GM23338 (cell line): ENCODE results near the gene NFIB. TPM values are rescaled to one million over a fixed set of nuclear protein-coding genes. Genes with fewer than 3 reads are reported as not detected.

Experiments used
- ATAC-seq: fragments of 200-7000 bp; cut with Tn5 transposase; 3 replicates; pipeline ENCODE4 v1.9.1; 2020
- DNase-seq: peaks from one replicate; pipeline ENCODE4 v3.0.0-alpha.2; 2015; ENCODE audit warnings: low spot score
- H2AFZ ChIP-seq: fragments of 200-600 bp; sonication (generic); 2 replicates; pipeline ENCODE4 v1.8.0; 2016; ENCODE audit warnings: antibody characterized with exemption, mild to moderate bottlenecking, moderate library complexity
- H3F3A ChIP-seq: fragments of 200-600 bp; sonication (generic); replicated peaks from 2 replicates; pipeline ENCODE4 v1.8.0; 2017; ENCODE audit warnings: antibody characterized with exemption, mixed run types, low read depth
- H3K27ac ChIP-seq: fragments of 200-600 bp; sonication (generic); 2 replicates; pipeline ENCODE4 v1.6.1; 2016; ENCODE audit warnings: low read depth
- H3K27me3 ChIP-seq: fragments of 200-600 bp; sonication (generic); 2 replicates; pipeline ENCODE4 v1.8.0; 2016; ENCODE audit warnings: mild to moderate bottlenecking, mixed run types, moderate library complexity; ENCODE audit not compliant: insufficient read depth
- H3K36me3 ChIP-seq: fragments of 200-600 bp; sonication (generic); 2 replicates; pipeline ENCODE4 v1.8.0; 2016; ENCODE audit warnings: mild to moderate bottlenecking; ENCODE audit not compliant: insufficient read depth
- H3K4me1 ChIP-seq: fragments of 200-600 bp; sonication (generic); 2 replicates; pipeline ENCODE4 v1.8.0; 2016; ENCODE audit warnings: mild to moderate bottlenecking, moderate library complexity; ENCODE audit not compliant: insufficient read depth
- H3K4me2 ChIP-seq: fragments of 200-600 bp; sonication (generic); 2 replicates; pipeline ENCODE4 v1.7.1; 2017; ENCODE audit warnings: mixed run types
- H3K4me3 ChIP-seq: fragments of 200-600 bp; sonication (generic); 2 replicates; pipeline ENCODE4 v1.6.1; 2016; ENCODE audit warnings: mixed run types
- H3K79me2 ChIP-seq: fragments of 200-600 bp; sonication (generic); replicated peaks from 2 replicates; pipeline ENCODE4 v1.8.0; 2017; ENCODE audit warnings: mild to moderate bottlenecking; ENCODE audit not compliant: insufficient read depth
- H3K9me2 ChIP-seq: fragments of 200-600 bp; sonication (generic); 2 replicates; pipeline ENCODE4 v1.8.0; 2017; ENCODE audit not compliant: insufficient read depth
- H4K20me1 ChIP-seq: fragments of 200-600 bp; sonication (generic); replicated peaks from 2 replicates; pipeline ENCODE4 v1.8.0; 2017; ENCODE audit warnings: mild to moderate bottlenecking; ENCODE audit not compliant: insufficient read depth
- H3K27ac Mint-ChIP-seq: 2 replicates; pipeline ENCODE4 v1.8.0; 2020; ENCODE audit warnings: inconsistent platforms, mild to moderate bottlenecking, moderate library complexity, mixed read lengths
- H3K27me3 Mint-ChIP-seq: 3 replicates; pipeline ENCODE4 v1.8.0; 2022; ENCODE audit warnings: low read depth, mild to moderate bottlenecking, moderate library complexity, mixed read lengths, inconsistent platforms; ENCODE audit not compliant: insufficient read depth, poor library complexity
- H3K36me3 Mint-ChIP-seq: 3 replicates; pipeline ENCODE4 v1.8.0; 2021; ENCODE audit warnings: low read depth, mild to moderate bottlenecking, inconsistent platforms, moderate library complexity, mixed read lengths
- H3K4me1 Mint-ChIP-seq: 3 replicates; pipeline ENCODE4 v1.8.0; 2020; ENCODE audit warnings: mild to moderate bottlenecking, inconsistent platforms, mixed read lengths
- H3K4me3 Mint-ChIP-seq: 3 replicates; pipeline ENCODE4 v1.8.0; 2021; ENCODE audit warnings: moderate library complexity, mild to moderate bottlenecking, inconsistent platforms, mixed read lengths
- H3K9me3 Mint-ChIP-seq: 3 replicates; pipeline ENCODE4 v1.8.0; 2020; ENCODE audit warnings: moderate library complexity, mild to moderate bottlenecking, inconsistent platforms, mixed read lengths
- CREB1 ChIP-seq: fragments of 250-450 bp; sonication (Bioruptor Pico); IDR thresholded peaks from 2 replicates; pipeline ENCODE4 v1.5.0; 2020; ENCODE audit warnings: low read depth, mild to moderate bottlenecking, moderate library complexity
- CTCF ChIP-seq, 2 experiments: fragments of 200-600 bp in 1 of 2; sonication (generic) in 1 of 2; conservative IDR thresholded peaks; 2 replicates each; pipeline versions ENCODE4 v1.5.1 to v1.6.1; 2016 to 2017; ENCODE audit warnings: antibody characterized with exemption in 2 of 2, low read depth in 2 of 2, mild to moderate bottlenecking in 2 of 2, moderate library complexity in 1 of 2
- EZH2 ChIP-seq: fragments of 200-600 bp; sonication (generic); IDR thresholded peaks from one replicate; pipeline ENCODE4 v1.8.0; 2017; ENCODE audit warnings: antibody characterized with exemption, mild to moderate bottlenecking, low read depth; ENCODE audit not compliant: unreplicated experiment
- EZH2phosphoT487 ChIP-seq: fragments of 200-600 bp; sonication (generic); IDR thresholded peaks from one replicate; pipeline ENCODE4 v1.8.1; 2018; ENCODE audit warnings: antibody characterized with exemption; ENCODE audit not compliant: unreplicated experiment
- JUNB ChIP-seq: IDR thresholded peaks from one replicate; pipeline ENCODE4 v1.6.1; 2016; ENCODE audit warnings: antibody characterized with exemption; ENCODE audit not compliant: unreplicated experiment
- POLR2AphosphoS5 ChIP-seq: IDR thresholded peaks from 2 replicates; pipeline ENCODE4 v1.6.1; 2016; ENCODE audit warnings: antibody characterized with exemption, low read depth
- STAT1 ChIP-seq: IDR thresholded peaks from one replicate; pipeline ENCODE4 v1.6.1; 2016; ENCODE audit warnings: antibody characterized with exemption; ENCODE audit not compliant: unreplicated experiment
- ZNF114 ChIP-seq: fragments of 250-450 bp; sonication (Bioruptor Pico); IDR thresholded peaks from 2 replicates; pipeline ENCODE4 v1.5.0; 2020; ENCODE audit warnings: mild to moderate bottlenecking, moderate library complexity
- polyA plus RNA-seq: library from polyadenylated mRNA; unstranded; fragments of >200 nt; fragmentation: Nextera tagmentation; extraction: Ambion mirVana; gene quantifications from 2 replicates; pipeline ENCODE4 v1.2.1, GENCODE V29; 2016
- total RNA-seq: library from RNA; depleted of rRNA; stranded (reverse); fragments of >200 nt; shearing (Covaris generic); gene quantifications from 2 replicates; pipeline ENCODE4 v1.2.3, GENCODE V29; 2014
- TF ChIP-seq, protein P1 (sequence below): IDR thresholded peaks from 2 replicates; pipeline ENCODE4 v1.6.1; 2016; ENCODE audit warnings: antibody characterized with exemption
- TF ChIP-seq, protein P2 (sequence below): fragments of 250-450 bp; sonication (Bioruptor Pico); IDR thresholded peaks from 2 replicates; pipeline ENCODE4 v1.5.0; 2020; ENCODE audit warnings: mild to moderate bottlenecking, moderate library complexity
- TF ChIP-seq, protein P3 (sequence below): IDR thresholded peaks from one replicate; pipeline ENCODE4 v1.6.1; 2018; ENCODE audit warnings: antibody characterized with exemption; ENCODE audit not compliant: unreplicated experiment

Gene NFIB
- total and polyA plus RNA-seq, 2 experiments from 2014 or later = 3.9 to 4.7 TPM

- DNase-seq (no peak), ATAC-seq (no peak)
- H3K27ac Mint-ChIP-seq = no peak overlapping the region
- Histone ChIP-seq H2AFZ (no peak overlapping the region), H3K9me2 (no peaks in the 10 kb centered on the region), H3K79me2 (no peaks in the 10 kb centered on the region), H4K20me1 (no peaks in the 10 kb centered on the region), H3K4me3 (no peak overlapping the region), H3K27me3 (peaks cover 39% of the 10 kb centered on the region), H3K4me2 (no peak overlapping the region), H3K36me3 (no peaks in the 10 kb centered on the region), H3K27ac (no peak overlapping the region), H3K4me1 (peaks cover 26% of the 10 kb centered on the region), H3F3A (peaks cover 4% of the 10 kb centered on the region; the same call in 1 of the 2 replicates)
- no peaks in the 10 kb centered on the region for H3K9me3 Mint-ChIP-seq
- H3K36me3 Mint-ChIP-seq = no peaks in the 10 kb centered on the region
- peaks cover 4% of the 10 kb centered on the region for H3K27me3 Mint-ChIP-seq
- peaks cover 30% of the 10 kb centered on the region for H3K4me1 Mint-ChIP-seq
- no peak for TF ChIP-seq CTCF (conservative IDR thresholded peaks at IDR 0.05; ENCODE audit: low read depth in 2 of 2)
- TF ChIP-seq CREB1 (CRISPR knock-in tag) = no peak
- TF ChIP-seq EZH2phosphoT487 = no peak
- TF ChIP-seq POLR2AphosphoS5 = no peak
- TF ChIP-seq, protein P1, sequence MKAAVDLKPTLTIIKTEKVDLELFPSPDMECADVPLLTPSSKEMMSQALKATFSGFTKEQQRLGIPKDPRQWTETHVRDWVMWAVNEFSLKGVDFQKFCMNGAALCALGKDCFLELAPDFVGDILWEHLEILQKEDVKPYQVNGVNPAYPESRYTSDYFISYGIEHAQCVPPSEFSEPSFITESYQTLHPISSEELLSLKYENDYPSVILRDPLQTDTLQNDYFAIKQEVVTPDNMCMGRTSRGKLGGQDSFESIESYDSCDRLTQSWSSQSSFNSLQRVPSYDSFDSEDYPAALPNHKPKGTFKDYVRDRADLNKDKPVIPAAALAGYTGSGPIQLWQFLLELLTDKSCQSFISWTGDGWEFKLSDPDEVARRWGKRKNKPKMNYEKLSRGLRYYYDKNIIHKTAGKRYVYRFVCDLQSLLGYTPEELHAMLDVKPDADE = no peak
- TF ChIP-seq ZNF114 (CRISPR knock-in tag) = no peak
- TF ChIP-seq, protein P2, sequence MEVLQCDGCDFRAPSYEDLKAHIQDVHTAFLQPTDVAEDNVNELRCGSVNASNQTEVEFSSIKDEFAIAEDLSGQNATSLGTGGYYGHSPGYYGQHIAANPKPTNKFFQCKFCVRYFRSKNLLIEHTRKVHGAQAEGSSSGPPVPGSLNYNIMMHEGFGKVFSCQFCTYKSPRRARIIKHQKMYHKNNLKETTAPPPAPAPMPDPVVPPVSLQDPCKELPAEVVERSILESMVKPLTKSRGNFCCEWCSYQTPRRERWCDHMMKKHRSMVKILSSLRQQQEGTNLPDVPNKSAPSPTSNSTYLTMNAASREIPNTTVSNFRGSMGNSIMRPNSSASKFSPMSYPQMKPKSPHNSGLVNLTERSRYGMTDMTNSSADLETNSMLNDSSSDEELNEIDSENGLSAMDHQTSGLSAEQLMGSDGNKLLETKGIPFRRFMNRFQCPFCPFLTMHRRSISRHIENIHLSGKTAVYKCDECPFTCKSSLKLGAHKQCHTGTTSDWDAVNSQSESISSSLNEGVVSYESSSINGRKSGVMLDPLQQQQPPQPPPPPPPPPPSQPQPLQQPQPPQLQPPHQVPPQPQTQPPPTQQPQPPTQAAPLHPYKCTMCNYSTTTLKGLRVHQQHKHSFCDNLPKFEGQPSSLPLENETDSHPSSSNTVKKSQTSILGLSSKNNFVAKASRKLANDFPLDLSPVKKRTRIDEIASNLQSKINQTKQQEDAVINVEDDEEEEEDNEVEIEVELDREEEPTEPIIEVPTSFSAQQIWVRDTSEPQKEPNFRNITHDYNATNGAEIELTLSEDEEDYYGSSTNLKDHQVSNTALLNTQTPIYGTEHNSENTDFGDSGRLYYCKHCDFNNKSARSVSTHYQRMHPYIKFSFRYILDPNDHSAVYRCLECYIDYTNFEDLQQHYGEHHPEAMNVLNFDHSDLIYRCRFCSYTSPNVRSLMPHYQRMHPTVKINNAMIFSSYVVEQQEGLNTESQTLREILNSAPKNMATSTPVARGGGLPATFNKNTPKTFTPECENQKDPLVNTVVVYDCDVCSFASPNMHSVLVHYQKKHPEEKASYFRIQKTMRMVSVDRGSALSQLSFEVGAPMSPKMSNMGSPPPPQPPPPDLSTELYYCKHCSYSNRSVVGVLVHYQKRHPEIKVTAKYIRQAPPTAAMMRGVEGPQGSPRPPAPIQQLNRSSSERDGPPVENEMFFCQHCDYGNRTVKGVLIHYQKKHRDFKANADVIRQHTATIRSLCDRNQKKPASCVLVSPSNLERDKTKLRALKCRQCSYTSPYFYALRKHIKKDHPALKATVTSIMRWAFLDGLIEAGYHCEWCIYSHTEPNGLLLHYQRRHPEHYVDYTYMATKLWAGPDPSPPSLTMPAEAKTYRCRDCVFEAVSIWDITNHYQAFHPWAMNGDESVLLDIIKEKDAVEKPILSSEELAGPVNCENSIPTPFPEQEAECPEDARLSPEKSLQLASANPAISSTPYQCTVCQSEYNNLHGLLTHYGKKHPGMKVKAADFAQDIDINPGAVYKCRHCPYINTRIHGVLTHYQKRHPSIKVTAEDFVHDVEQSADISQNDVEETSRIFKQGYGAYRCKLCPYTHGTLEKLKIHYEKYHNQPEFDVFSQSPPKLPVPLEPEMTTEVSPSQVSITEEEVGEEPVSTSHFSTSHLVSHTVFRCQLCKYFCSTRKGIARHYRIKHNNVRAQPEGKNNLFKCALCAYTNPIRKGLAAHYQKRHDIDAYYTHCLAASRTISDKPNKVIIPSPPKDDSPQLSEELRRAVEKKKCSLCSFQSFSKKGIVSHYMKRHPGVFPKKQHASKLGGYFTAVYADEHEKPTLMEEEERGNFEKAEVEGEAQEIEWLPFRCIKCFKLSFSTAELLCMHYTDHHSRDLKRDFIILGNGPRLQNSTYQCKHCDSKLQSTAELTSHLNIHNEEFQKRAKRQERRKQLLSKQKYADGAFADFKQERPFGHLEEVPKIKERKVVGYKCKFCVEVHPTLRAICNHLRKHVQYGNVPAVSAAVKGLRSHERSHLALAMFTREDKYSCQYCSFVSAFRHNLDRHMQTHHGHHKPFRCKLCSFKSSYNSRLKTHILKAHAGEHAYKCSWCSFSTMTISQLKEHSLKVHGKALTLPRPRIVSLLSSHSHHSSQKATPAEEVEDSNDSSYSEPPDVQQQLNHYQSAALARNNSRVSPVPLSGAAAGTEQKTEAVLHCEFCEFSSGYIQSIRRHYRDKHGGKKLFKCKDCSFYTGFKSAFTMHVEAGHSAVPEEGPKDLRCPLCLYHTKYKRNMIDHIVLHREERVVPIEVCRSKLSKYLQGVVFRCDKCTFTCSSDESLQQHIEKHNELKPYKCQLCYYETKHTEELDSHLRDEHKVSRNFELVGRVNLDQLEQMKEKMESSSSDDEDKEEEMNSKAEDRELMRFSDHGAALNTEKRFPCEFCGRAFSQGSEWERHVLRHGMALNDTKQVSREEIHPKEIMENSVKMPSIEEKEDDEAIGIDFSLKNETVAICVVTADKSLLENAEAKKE (CRISPR knock-in tag) = no peak
- TF ChIP-seq EZH2 = no peak
- TF ChIP-seq, protein P3, sequence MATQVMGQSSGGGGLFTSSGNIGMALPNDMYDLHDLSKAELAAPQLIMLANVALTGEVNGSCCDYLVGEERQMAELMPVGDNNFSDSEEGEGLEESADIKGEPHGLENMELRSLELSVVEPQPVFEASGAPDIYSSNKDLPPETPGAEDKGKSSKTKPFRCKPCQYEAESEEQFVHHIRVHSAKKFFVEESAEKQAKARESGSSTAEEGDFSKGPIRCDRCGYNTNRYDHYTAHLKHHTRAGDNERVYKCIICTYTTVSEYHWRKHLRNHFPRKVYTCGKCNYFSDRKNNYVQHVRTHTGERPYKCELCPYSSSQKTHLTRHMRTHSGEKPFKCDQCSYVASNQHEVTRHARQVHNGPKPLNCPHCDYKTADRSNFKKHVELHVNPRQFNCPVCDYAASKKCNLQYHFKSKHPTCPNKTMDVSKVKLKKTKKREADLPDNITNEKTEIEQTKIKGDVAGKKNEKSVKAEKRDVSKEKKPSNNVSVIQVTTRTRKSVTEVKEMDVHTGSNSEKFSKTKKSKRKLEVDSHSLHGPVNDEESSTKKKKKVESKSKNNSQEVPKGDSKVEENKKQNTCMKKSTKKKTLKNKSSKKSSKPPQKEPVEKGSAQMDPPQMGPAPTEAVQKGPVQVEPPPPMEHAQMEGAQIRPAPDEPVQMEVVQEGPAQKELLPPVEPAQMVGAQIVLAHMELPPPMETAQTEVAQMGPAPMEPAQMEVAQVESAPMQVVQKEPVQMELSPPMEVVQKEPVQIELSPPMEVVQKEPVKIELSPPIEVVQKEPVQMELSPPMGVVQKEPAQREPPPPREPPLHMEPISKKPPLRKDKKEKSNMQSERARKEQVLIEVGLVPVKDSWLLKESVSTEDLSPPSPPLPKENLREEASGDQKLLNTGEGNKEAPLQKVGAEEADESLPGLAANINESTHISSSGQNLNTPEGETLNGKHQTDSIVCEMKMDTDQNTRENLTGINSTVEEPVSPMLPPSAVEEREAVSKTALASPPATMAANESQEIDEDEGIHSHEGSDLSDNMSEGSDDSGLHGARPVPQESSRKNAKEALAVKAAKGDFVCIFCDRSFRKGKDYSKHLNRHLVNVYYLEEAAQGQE = no peak
- TF ChIP-seq STAT1 = no peak
- TF ChIP-seq JUNB = no peak
- H3K4me3 Mint-ChIP-seq = no peak overlapping the region
Measured at GRCh38 chr9:14325147-14325546, 11.2 kb upstream of the NFIB start.
